HCT116 (cell line): ENCODE measurements around the gene NEDD4. TPM values are rescaled to one million over a fixed set of nuclear protein-coding genes. Genes with fewer than 3 reads are reported as not detected.

ENCODE experiments used
- ATAC-seq: fragments of 200-7000 bp; cut with Tn5 transposase; 2 replicates; pipeline ENCODE4 v1.9.1; 2020; ENCODE audit warnings: mild to moderate bottlenecking, moderate library complexity
- BruUV-seq: library from RNA; stranded (reverse); fragments of 400-500 nt; replicated peaks from 2 replicates; lab custom pipeline; 2021; lab: Mats Ljungman, UMichigan
- CTCF ChIA-PET: fragments of 300-600 bp; sonication (Branson Sonifier 250); formaldehyde crosslinking; loops from one replicate; lab custom pipeline; 2021; ENCODE audit warnings: antibody characterized with exemption; lab: Charles Lee
- POLR2A ChIA-PET: fragments of 300-600, 350-600 bp; sonication (Branson Sonifier 250); formaldehyde crosslinking; loops from one replicate; lab custom pipeline; 2021; ENCODE audit warnings: antibody characterized with exemption; lab: Charles Lee
- RAD21 ChIA-PET, 2 experiments: fragments of 300-600 bp; sonication (Branson Sonifier 250); formaldehyde crosslinking; loops; one replicate each; lab custom pipeline; 2023; ENCODE audit warnings: low total read pairs in 2 of 2; ENCODE audit not compliant: uncharacterized antibody in 2 of 2, unreplicated experiment in 2 of 2, low non-redundant PET in 1 of 2; lab: Charles Lee
- DNase-seq: peaks from one replicate; pipeline ENCODE4 v3.0.0-alpha.2; 2010; ENCODE audit warnings: low read depth, low spot score
- H2AFZ ChIP-seq: fragments of 200-600 bp; shearing (Covaris generic), sonication (generic); 2 replicates; pipeline ENCODE4 v1.6.1; 2017; ENCODE audit warnings: low read depth, mixed run types, mixed read lengths, antibody characterized with exemption, low read length; ENCODE audit not compliant: poor library complexity, severe bottlenecking
- H3K27ac ChIP-seq: 2 replicates; pipeline ENCODE4 v1.5.1; 2012; ENCODE audit warnings: low read depth, low read length
- H3K27me3 ChIP-seq: fragments of 200-600 bp; sonication (generic); 2 replicates; pipeline ENCODE4 v1.6.1; 2016; ENCODE audit warnings: mixed run types, low read length, mixed read lengths; ENCODE audit not compliant: insufficient read depth
- H3K36me3 ChIP-seq, 2 experiments: fragments of 200-500 bp in 1 of 2; fragments of 200-600 bp in 1 of 2; sonication (Bioruptor generic) in 1 of 2; sonication (generic) in 1 of 2; 2 replicates each; pipeline versions ENCODE4 v1.5.1 to v1.6.1; 2014 to 2016; ENCODE audit warnings: low read length in 2 of 2, inconsistent platforms in 1 of 2, mixed read lengths in 1 of 2, mixed run types in 1 of 2; ENCODE audit not compliant: insufficient read depth in 2 of 2, control insufficient read depth in 1 of 2
- H3K4me1 ChIP-seq, 2 experiments: fragments of 200-600 bp in 1 of 2; sonication (generic) in 1 of 2; 2 replicates each; pipeline versions ENCODE4 v1.5.1 to v1.6.1; 2012 to 2017; ENCODE audit warnings: low read length in 2 of 2, inconsistent platforms in 1 of 2, mild to moderate bottlenecking in 1 of 2, mixed read lengths in 1 of 2, mixed run types in 1 of 2, moderate library complexity in 1 of 2; ENCODE audit not compliant: insufficient read depth in 2 of 2, control insufficient read depth in 1 of 2
- H3K4me2 ChIP-seq: fragments of 200-600 bp; sonication (generic); 2 replicates; pipeline ENCODE4 v1.6.1; 2017; ENCODE audit warnings: mixed run types, low read length, mixed read lengths
- H3K4me3 ChIP-seq, 2 experiments: fragments of 200-600 bp in 1 of 2; sonication (generic) in 1 of 2; replicated peaks in 1 of 2; 2 replicates each; pipeline ENCODE4 v1.5.1; 2011 to 2016; ENCODE audit warnings: low read length in 2 of 2, control low read depth in 1 of 2, low read depth in 1 of 2, mild to moderate bottlenecking in 1 of 2, mixed read lengths in 1 of 2, mixed run types in 1 of 2
- H3K79me2 ChIP-seq: fragments of 200-600 bp; sonication (generic); 2 replicates; pipeline ENCODE4 v1.6.1; 2017; ENCODE audit warnings: mild to moderate bottlenecking, mixed run types, low read length, moderate library complexity, mixed read lengths; ENCODE audit not compliant: insufficient read depth
- H3K9ac ChIP-seq: fragments of 200-600 bp; sonication (generic); 2 replicates; pipeline ENCODE4 v1.6.1; 2016; ENCODE audit warnings: low read length, mixed read lengths
- H3K9me2 ChIP-seq: fragments of 200-600 bp; sonication (generic), shearing (Covaris generic); 2 replicates; pipeline ENCODE4 v1.6.1; 2017; ENCODE audit warnings: mixed run types, mild to moderate bottlenecking, moderate library complexity; ENCODE audit not compliant: insufficient read depth
- H3K9me3 ChIP-seq, 2 experiments: fragments of 200-500 bp in 1 of 2; fragments of 200-600 bp in 1 of 2; sonication (Bioruptor generic) in 1 of 2; sonication (generic) in 1 of 2; 2 replicates each; pipeline ENCODE4 v1.6.1; 2014 to 2017; ENCODE audit warnings: low read length in 2 of 2, mixed read lengths in 2 of 2, inconsistent platforms in 1 of 2, low read depth in 1 of 2, mild to moderate bottlenecking in 1 of 2, mixed run types in 1 of 2, moderate library complexity in 1 of 2; ENCODE audit not compliant: control insufficient read depth in 1 of 2, insufficient read depth in 1 of 2
- H4K20me1 ChIP-seq: fragments of 200-600 bp; sonication (generic), shearing (Covaris generic); 2 replicates; pipeline ENCODE4 v1.6.1; 2017; ENCODE audit warnings: mixed run types, mild to moderate bottlenecking, moderate library complexity; ENCODE audit not compliant: insufficient read depth
- CBX3 ChIP-seq: IDR thresholded peaks from 2 replicates; pipeline ENCODE4 v1.6.1; 2012; ENCODE audit warnings: low read depth
- CEBPB ChIP-seq: IDR thresholded peaks from 2 replicates; pipeline ENCODE4 v1.6.1; 2012; ENCODE audit warnings: low read depth
- EGR1 ChIP-seq: IDR thresholded peaks from 2 replicates; pipeline ENCODE4 v1.6.1; 2012; ENCODE audit warnings: low read depth
- ELF1 ChIP-seq: IDR thresholded peaks from 2 replicates; pipeline ENCODE4 v1.6.1; 2012; ENCODE audit warnings: low read depth, borderline replicate concordance
- EZH2 ChIP-seq: fragments of 200-600 bp; sonication (generic); IDR thresholded peaks from 2 replicates; pipeline ENCODE4 v1.6.1; 2017; ENCODE audit warnings: antibody characterized with exemption, mixed run types
- EZH2phosphoT487 ChIP-seq: fragments of 200-600 bp; IDR thresholded peaks from 2 replicates; pipeline ENCODE4 v1.6.1; 2018; ENCODE audit warnings: antibody characterized with exemption, borderline replicate concordance
- JUND ChIP-seq: IDR thresholded peaks from 2 replicates; pipeline ENCODE4 v1.6.1; 2012
- RAD21 ChIP-seq: IDR thresholded peaks from 2 replicates; pipeline ENCODE4 v1.6.1; 2012; ENCODE audit warnings: low read depth, mild to moderate bottlenecking
- SIN3A ChIP-seq: IDR thresholded peaks from 2 replicates; pipeline ENCODE4 v1.6.1; 2012; ENCODE audit warnings: low read depth
- SP1 ChIP-seq: IDR thresholded peaks from 2 replicates; pipeline ENCODE4 v1.6.1; 2012; ENCODE audit warnings: low read depth
- SRF ChIP-seq: IDR thresholded peaks from 2 replicates; pipeline ENCODE4 v1.6.1; 2012; ENCODE audit warnings: low read depth
- YY1 ChIP-seq: IDR thresholded peaks from 2 replicates; pipeline ENCODE4 v1.6.1; 2011; ENCODE audit warnings: low read length, low read depth, moderate library complexity, mild to moderate bottlenecking; ENCODE audit not compliant: insufficient replicate concordance; ENCODE audit errors: extremely low read depth
- ZFX ChIP-seq: fragments of 450-650 bp; IDR thresholded peaks from 2 replicates; pipeline ENCODE4 v1.6.1; 2017
- intact Hi-C: fragments of 100-400 bp; cut with micrococcal nuclease; formaldehyde crosslinking; loops from 2 replicates; pipeline ENCODE4 v1.10.0; 2022
- total RNA-seq: library from RNA; stranded (reverse); gene quantifications from one replicate; pipeline ENCODE4 v1.2.1, GENCODE V29; 2021; ENCODE audit not compliant: unreplicated experiment
- TF ChIP-seq, protein P1 (sequence below): IDR thresholded peaks from 2 replicates; pipeline ENCODE4 v1.6.1; 2012; ENCODE audit warnings: low read depth
- TF ChIP-seq, protein P2 (sequence below): IDR thresholded peaks from 2 replicates; pipeline ENCODE4 v1.6.1; 2012

The NEDD4 gene
- total RNA-seq, 1 experiment from 2014 or later, result 13.7 TPM

DNA sequence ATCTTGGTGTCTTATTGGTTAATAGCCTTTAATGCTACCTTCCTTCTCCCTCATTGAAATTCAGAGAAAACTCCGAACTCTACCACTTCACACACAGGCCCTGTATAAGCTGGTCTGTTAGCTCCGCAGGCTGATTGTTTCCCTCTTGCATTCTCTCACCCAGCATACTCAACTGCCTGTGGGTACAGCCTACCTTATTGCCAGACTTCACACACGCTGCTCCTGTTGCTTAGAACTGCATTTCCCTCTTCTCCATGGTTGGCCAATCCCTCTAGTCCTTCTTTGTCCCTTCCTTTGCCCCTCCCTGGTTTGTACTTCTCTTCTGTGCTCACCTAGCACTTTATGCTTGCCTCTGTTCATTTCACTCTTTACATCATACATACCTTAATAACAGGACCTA is 157.5 kb downstream of the NEDD4 start:
- no peaks in the 10 kb centered on the region for H4K20me1 ChIP-seq
- H3K4me2 ChIP-seq, result no peak overlapping the region
- no peaks in the 10 kb centered on the region for H3K9me2 ChIP-seq
- TF ChIP-seq EZH2phosphoT487 (no peak), SIN3A (no peak), SP1 (no peak), CEBPB (no peak), YY1 (no peak), CBX3 (no peak), EGR1 (no peak), ZFX (no peak), ELF1 (no peak), SRF (no peak), RAD21 (no peak), EZH2 (no peak), JUND (no peak)
- TF ChIP-seq, protein P1, sequence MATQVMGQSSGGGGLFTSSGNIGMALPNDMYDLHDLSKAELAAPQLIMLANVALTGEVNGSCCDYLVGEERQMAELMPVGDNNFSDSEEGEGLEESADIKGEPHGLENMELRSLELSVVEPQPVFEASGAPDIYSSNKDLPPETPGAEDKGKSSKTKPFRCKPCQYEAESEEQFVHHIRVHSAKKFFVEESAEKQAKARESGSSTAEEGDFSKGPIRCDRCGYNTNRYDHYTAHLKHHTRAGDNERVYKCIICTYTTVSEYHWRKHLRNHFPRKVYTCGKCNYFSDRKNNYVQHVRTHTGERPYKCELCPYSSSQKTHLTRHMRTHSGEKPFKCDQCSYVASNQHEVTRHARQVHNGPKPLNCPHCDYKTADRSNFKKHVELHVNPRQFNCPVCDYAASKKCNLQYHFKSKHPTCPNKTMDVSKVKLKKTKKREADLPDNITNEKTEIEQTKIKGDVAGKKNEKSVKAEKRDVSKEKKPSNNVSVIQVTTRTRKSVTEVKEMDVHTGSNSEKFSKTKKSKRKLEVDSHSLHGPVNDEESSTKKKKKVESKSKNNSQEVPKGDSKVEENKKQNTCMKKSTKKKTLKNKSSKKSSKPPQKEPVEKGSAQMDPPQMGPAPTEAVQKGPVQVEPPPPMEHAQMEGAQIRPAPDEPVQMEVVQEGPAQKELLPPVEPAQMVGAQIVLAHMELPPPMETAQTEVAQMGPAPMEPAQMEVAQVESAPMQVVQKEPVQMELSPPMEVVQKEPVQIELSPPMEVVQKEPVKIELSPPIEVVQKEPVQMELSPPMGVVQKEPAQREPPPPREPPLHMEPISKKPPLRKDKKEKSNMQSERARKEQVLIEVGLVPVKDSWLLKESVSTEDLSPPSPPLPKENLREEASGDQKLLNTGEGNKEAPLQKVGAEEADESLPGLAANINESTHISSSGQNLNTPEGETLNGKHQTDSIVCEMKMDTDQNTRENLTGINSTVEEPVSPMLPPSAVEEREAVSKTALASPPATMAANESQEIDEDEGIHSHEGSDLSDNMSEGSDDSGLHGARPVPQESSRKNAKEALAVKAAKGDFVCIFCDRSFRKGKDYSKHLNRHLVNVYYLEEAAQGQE, result no peak
- TF ChIP-seq, protein P2, sequence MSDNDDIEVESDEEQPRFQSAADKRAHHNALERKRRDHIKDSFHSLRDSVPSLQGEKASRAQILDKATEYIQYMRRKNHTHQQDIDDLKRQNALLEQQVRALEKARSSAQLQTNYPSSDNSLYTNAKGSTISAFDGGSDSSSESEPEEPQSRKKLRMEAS, result no peak
- RAD21 ChIA-PET, result no interaction called here
- H2AFZ ChIP-seq, result no peak overlapping the region
- BruUV-seq, result no TSS peak
- no peak overlapping the region for H3K4me3 ChIP-seq
- no peak overlapping the region for H3K27ac ChIP-seq
- POLR2A ChIA-PET, result no interaction called here
- no peaks in the 10 kb centered on the region for H3K36me3 ChIP-seq
- H3K9me3 ChIP-seq, result no peaks in the 10 kb centered on the region
- intact Hi-C loops, result no loop called here
- H3K27me3 ChIP-seq, result no peaks in the 10 kb centered on the region
- H3K9ac ChIP-seq, result no peak overlapping the region
- CTCF ChIA-PET, result no interaction called here
- H3K79me2 ChIP-seq, result no peaks in the 10 kb centered on the region
- H3K4me1 ChIP-seq, result no peaks in the 10 kb centered on the region
- ATAC-seq, result no peak
- DNase-seq, result no peak
